C4-2B (cell line): Measurements from ENCODE around the gene RARG.

Source experiments
- H3K27ac ChIP-seq: fragments of 450-650 bp; 2 replicates; pipeline ENCODE4 v1.5.1; 2017
- CTCF ChIP-seq: fragments of 450-650 bp; conservative IDR thresholded peaks from 2 replicates; pipeline ENCODE4 v1.5.1; 2017; ENCODE audit warnings: mild to moderate bottlenecking
- ZFX ChIP-seq: fragments of 450-650 bp; IDR thresholded peaks from 2 replicates; pipeline ENCODE4 v1.6.1; 2017

The RARG gene

DNA sequence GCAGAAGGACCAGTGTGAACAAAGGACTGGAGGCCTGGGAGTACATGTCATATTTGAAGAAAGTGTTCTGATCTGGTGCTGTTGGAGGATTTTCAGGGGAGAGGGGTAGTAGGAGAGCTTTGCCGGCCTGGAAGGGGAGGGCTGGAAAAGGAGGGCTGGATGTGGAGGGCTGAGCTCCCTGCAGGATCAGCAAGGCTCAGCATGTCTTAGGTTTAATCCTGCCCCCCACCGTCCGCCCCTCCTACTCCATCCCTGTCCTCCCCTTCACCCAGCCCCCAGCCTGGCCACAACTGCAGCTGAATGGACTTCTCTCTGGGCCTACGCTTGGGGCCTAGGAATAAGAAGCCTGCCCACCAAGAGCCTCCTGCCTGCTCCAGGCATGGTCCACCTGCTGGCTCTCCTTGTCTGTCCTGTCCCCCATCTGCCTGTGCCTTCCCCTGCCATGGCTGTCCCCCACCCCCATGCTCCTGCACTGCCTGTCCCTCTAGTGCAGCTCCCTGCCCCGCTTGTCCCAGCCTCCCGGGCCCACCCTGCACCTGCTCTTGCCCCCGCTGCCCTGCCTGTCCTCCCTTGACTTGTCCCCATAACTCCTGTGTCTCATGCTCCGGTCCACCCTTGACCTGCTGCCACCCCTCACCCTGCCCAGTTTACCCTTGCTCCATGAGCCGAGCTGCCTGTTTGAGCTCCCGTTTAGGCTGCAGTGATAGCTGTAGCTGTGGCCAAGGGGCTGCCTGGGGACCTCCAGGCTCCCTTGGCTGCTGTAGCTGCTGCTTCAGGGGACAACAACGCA is 9.8 kb upstream of the RARG start:
- H3K27ac ChIP-seq: no peak overlapping the region
- TF ChIP-seq ZFX (no peak), CTCF (no peak)

GRCh38 chr12:53239643-53240258 is 7.7 kb upstream of the RARG start:
- no peak overlapping the region for H3K27ac ChIP-seq
- TF ChIP-seq CTCF: no peak
- no peak for TF ChIP-seq ZFX

GRCh38 chr12:53236443-53237111 is 4.6 kb upstream of the RARG start:
- TF ChIP-seq CTCF (no peak), ZFX (no peak)
- H3K27ac ChIP-seq: no peak overlapping the region

DNA sequence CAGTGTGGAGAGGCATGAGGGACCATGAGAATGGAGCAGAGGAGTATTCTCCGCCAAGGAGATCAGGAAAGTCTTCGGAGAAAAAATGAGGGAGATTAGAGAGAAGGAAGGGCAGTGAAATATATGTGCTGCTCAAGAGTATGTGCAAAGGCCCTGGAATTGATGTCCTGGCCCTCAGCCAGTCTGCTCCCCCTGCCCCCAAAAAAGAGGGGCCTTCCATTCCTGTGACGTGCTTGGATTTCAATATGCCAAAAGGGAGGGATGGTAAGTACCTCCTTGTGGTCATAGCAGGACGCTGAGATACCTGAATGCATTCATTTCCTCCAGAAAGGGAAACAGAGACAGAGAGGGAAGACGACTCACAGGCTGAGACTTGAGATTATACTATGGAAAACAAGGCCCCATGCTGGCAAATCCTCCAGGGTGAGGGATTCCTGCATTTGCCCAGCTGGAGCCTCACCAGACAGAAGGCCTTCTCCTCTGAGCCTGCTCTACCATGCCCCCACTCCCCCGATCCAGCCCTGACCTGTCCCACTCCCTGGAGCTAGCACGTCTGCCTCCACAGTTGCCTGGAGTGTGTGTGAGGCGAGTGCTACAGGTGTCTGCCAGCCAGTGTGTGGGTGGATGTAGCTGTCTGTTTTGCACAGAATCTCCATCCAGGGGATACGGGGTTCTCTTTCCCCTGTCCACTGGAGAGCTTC is 3.9 kb upstream of the RARG start:
- H3K27ac ChIP-seq: no peak overlapping the region
- no peak for TF ChIP-seq ZFX
- no peak for TF ChIP-seq CTCF

- no peak overlapping the region for H3K27ac ChIP-seq
- no peak for TF ChIP-seq CTCF
- no peak for TF ChIP-seq ZFX
Measured at GRCh38 chr12:53235164-53235563, 3.2 kb upstream of the RARG start.

GRCh38 chr12:53234271-53234914 is 2.4 kb upstream of the RARG start:
- TF ChIP-seq CTCF (no peak), ZFX (no peak)
- H3K27ac ChIP-seq: no peak overlapping the region
